Activated CD8-positive, alpha-beta memory T cell treated with anti-CD3 and anti-CD28 coated beads for 48 hours (primary cell): ENCODE data around the gene ALKBH6.

Experiments used
- DNase-seq, 3 experiments: peaks; one replicate each; pipeline ENCODE4 v3.0.0-alpha.2; 2020; ENCODE audit warnings: low read depth in 2 of 3, low spot score in 2 of 3

The ALKBH6 gene

DNA sequence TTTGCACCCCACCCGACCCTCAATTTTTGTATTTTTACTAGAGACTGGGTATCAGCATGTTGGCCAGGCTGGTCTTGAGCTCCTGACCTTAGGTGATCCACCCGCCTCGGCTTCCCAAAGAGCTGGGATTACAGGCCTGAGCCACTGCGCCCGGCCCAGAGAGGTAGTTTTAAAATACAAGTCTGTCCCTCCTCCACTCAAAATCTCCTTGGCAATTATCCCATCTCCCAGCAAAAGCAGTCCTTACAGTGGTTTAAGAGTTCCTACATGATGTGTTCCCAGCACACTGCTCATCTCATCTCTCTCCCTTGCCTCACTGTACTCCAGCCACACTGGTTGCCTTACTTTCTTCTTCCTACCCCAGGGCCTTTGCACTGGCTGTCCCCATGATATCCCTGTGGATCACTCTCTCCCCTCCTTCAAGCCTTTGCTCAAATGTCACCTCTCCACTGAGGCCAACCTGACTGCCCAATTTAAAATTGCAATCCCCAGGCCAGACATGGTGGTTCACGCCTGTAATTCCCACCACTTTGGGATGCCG, 53.5 kb downstream of the ALKBH6 start:
- DNase-seq, result no peak

DNA sequence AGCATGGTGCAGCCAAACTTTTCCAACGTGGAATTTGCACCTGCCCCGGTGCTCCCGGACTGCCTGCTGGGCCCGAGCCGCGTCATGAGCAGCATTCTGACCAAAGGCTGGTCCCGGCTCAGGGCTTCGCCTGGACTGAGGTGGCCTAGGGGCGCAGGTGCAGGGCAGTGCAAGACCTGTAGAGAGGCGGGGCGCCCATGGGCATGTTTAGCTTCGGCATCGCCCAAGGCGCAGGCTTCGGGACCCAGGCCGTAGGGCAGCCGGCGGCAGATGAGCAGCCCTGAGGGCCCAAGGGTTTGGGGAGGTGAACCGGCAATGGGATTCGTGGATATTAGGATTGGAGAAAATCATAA, 54.1 kb downstream of the ALKBH6 start:
- DNase-seq, result no peak
